K562 (cell line): Measurements from ENCODE around the gene CDC20. TPM values are rescaled to one million over a fixed set of nuclear protein-coding genes. Genes with fewer than 3 reads are reported as not detected.
A peak's percentile ranks its signal among the peaks of the same experiment; 100 is the strongest.

ENCODE experiments used
- BRF2 ChIP-seq: IDR thresholded peaks from 3 replicates; pipeline ENCODE4 v1.6.1; 2011; ENCODE audit warnings: borderline replicate concordance, mild to moderate bottlenecking; ENCODE audit not compliant: insufficient read length, insufficient read depth
- CBFA2T3 ChIP-seq: fragments of 450-650 bp; IDR thresholded peaks from 2 replicates; pipeline ENCODE4 v1.6.1; 2017
- CGGBP1 ChIP-seq: fragments of 250-450 bp; sonication (Bioruptor Pico); IDR thresholded peaks from 2 replicates; pipeline ENCODE4 v1.9.0; 2021; ENCODE audit warnings: mild to moderate bottlenecking
- ESRRB ChIP-seq: fragments of 250-450 bp; sonication (Bioruptor Pico); IDR thresholded peaks from 2 replicates; pipeline ENCODE4 v1.5.0; 2020; ENCODE audit warnings: mild to moderate bottlenecking, moderate library complexity, borderline replicate concordance
- FOXK2 ChIP-seq, 2 experiments: fragments of 450-650 bp; IDR thresholded peaks in 1 of 2; conservative IDR thresholded peaks in 1 of 2; 2 replicates each; pipeline ENCODE4 v1.6.1; 2016; ENCODE audit warnings: low read depth in 2 of 2, mild to moderate bottlenecking in 1 of 2
- GABPB1 ChIP-seq: sonication (generic); formaldehyde crosslinking; IDR thresholded peaks from 2 replicates; pipeline ENCODE4 v1.8.0; 2022; ENCODE audit warnings: mild to moderate bottlenecking, missing genetic modification reagents
- GTF2A2 ChIP-seq: IDR thresholded peaks from 2 replicates; pipeline ENCODE4 v1.6.1; 2016; ENCODE audit warnings: mild to moderate bottlenecking, missing genetic modification characterization, missing compliant biosample characterization
- HDAC8 ChIP-seq: fragments of 450-650 bp; IDR thresholded peaks from 2 replicates; pipeline ENCODE4 v1.6.1; 2016; ENCODE audit warnings: mild to moderate bottlenecking, missing genetic modification characterization, moderate library complexity, missing compliant biosample characterization
- HES1 ChIP-seq: fragments of 450-650 bp; IDR thresholded peaks from 2 replicates; pipeline ENCODE4 v1.6.1; 2016; ENCODE audit warnings: low read depth, mild to moderate bottlenecking, moderate library complexity
- LCOR ChIP-seq: sonication (generic); formaldehyde crosslinking; IDR thresholded peaks from 2 replicates; pipeline ENCODE4 v1.8.0; 2022; ENCODE audit warnings: mild to moderate bottlenecking, missing genetic modification reagents
- MTA3 ChIP-seq: fragments of 450-650 bp; formaldehyde crosslinking; IDR thresholded peaks from 2 replicates; pipeline ENCODE4 v1.6.1; 2017; ENCODE audit warnings: mild to moderate bottlenecking, borderline replicate concordance
- NFRKB ChIP-seq: fragments of 450-650 bp; IDR thresholded peaks from 2 replicates; pipeline ENCODE4 v1.6.1; 2016; ENCODE audit warnings: low read depth
- POLR2G ChIP-seq: fragments of 200-400 bp; formaldehyde crosslinking; IDR thresholded peaks from 2 replicates; pipeline ENCODE4 v1.6.1; 2017; ENCODE audit warnings: low read depth, mild to moderate bottlenecking, antibody characterized with exemption, low read length, moderate library complexity
- SRF ChIP-seq, 2 experiments: fragments of 250-450, 450-650 bp in 1 of 2; sonication (Bioruptor Pico) in 1 of 2; sonication (generic) in 1 of 2; formaldehyde crosslinking; IDR thresholded peaks; 2 replicates each; pipeline versions ENCODE4 v1.5.0 to v1.5.1; 2020 to 2022; ENCODE audit warnings: mild to moderate bottlenecking in 1 of 2, missing genetic modification reagents in 1 of 2
- SRSF1 ChIP-seq: fragments of 200-400 bp; formaldehyde crosslinking; IDR thresholded peaks from 2 replicates; pipeline ENCODE4 v1.6.1; 2017; ENCODE audit warnings: mild to moderate bottlenecking, low read depth, low read length, moderate library complexity
- TRIM28 ChIP-seq: fragments of 450-650 bp; IDR thresholded peaks from 2 replicates; pipeline ENCODE4 v1.6.1; 2017
- ZNF124 ChIP-seq: sonication (generic); formaldehyde crosslinking; IDR thresholded peaks from 2 replicates; pipeline ENCODE4 v1.8.1; 2022; ENCODE audit warnings: missing genetic modification reagents
- ZNF165 ChIP-seq: fragments of 250-450 bp; sonication (Bioruptor Pico); IDR thresholded peaks from 2 replicates; pipeline ENCODE4 v1.4.0; 2020; ENCODE audit warnings: borderline replicate concordance
- ZNF511 ChIP-seq: sonication (generic); formaldehyde crosslinking; IDR thresholded peaks from 2 replicates; pipeline ENCODE4 v1.8.0; 2022; ENCODE audit warnings: mild to moderate bottlenecking, missing genetic modification reagents
- ZNF551 ChIP-seq: fragments of 250-450 bp; sonication (Bioruptor Pico); IDR thresholded peaks from 2 replicates; pipeline ENCODE4 v1.5.0; 2021; ENCODE audit warnings: mild to moderate bottlenecking, moderate library complexity
- ZNF589 ChIP-seq: fragments of 200-800 bp; sonication (Bioruptor generic); IDR thresholded peaks from 2 replicates; pipeline ENCODE4 v1.6.1; 2016; ENCODE audit warnings: low read depth, missing genetic modification characterization, missing compliant biosample characterization
- ZNF696 ChIP-seq: fragments of 250-450 bp; sonication (Bioruptor Pico); conservative IDR thresholded peaks from 2 replicates; pipeline ENCODE4 v1.4.0; 2020; ENCODE audit warnings: mild to moderate bottlenecking, moderate library complexity
- polyA plus RNA-seq, 8 experiments: library from polyadenylated mRNA; depleted of rRNA in 4 of 8; stranded (reverse) in 5 of 8; unstranded in 3 of 8; fragments of >200 nt; fragmentation: Nextera tagmentation in 2 of 8; fragmentation: Illumina TruSeq in 1 of 8; extraction: Ambion mirVana in 2 of 8; extraction: Trizol in 1 of 8; gene quantifications; 2 replicates each; pipeline versions ENCODE4 v1.2.1 to v1.2.3, GENCODE V29; 2011 to 2014; ENCODE audit warnings: inconsistent platforms in 1 of 8, missing spikeins in 1 of 8
- total RNA-seq, 7 experiments: library from RNA; depleted of rRNA in 6 of 7; stranded (reverse); fragments of >200 nt in 6 of 7; fragmentation: Illumina TruSeq in 2 of 7; extraction: Trizol in 2 of 7; gene quantifications; 2 replicates each; pipeline versions ENCODE4 v1.2.1 to v1.2.3, GENCODE V29; 2011 to 2021; ENCODE audit warnings: low replicate concordance in 1 of 7

The CDC20 gene
- total and polyA plus RNA-seq, 9 of the 15 experiments (the other 6 are each of a cell fraction or from before 2014, with no cell fraction given), result 45.2 to 224 (median 121) TPM

- no peak for TF ChIP-seq FOXK2 (conservative IDR thresholded peaks at IDR 0.05 in 1 of 2, IDR thresholded peaks at IDR 0.05 in 1 of 2; ENCODE audit: low read depth in 2 of 2)
- TF ChIP-seq POLR2G, result peak; percentile 98
- no peak for TF ChIP-seq ZNF589 (CRISPR knock-in tag)
- no peak for TF ChIP-seq ZNF511 (CRISPR knock-in tag)
- no peak for TF ChIP-seq ESRRB
- TF ChIP-seq HES1, result no peak
- no peak for TF ChIP-seq CGGBP1 (CRISPR knock-in tag)
- no peak for TF ChIP-seq ZNF124 (CRISPR knock-in tag)
- no peak for TF ChIP-seq HDAC8 (tag)
- TF ChIP-seq BRF2, result no peak
- TF ChIP-seq ZNF165 (CRISPR knock-in tag), result no peak
- no peak for TF ChIP-seq GTF2A2
- peak; percentile 90 for TF ChIP-seq LCOR (CRISPR knock-in tag)
- peak; percentile 93 for TF ChIP-seq GABPB1 (CRISPR knock-in tag)
- no peak for TF ChIP-seq ZNF696
- no peak for TF ChIP-seq SRF (CRISPR knock-in tag; IDR thresholded peaks at IDR 0.05)
- no peak for TF ChIP-seq ZNF551
- no peak for TF ChIP-seq CBFA2T3
- no peak; the same call in 1 of the 2 replicates for TF ChIP-seq MTA3
- TF ChIP-seq NFRKB, result no peak
- no peak for TF ChIP-seq SRSF1
- no peak for TF ChIP-seq TRIM28
Measured at GRCh38 chr1:43358746-43359693, at the start of gene CDC20 (continued).
